Endothelial cell of umbilical vein (primary cell): Measurements from ENCODE around the gene DSC1. TPM values are rescaled to one million over a fixed set of nuclear protein-coding genes. Genes with fewer than 3 reads are reported as not detected.
"Not testable (repeated sequence)": the region's sequence is repeated elsewhere in the genome, so short reads cannot be mapped to it uniquely, and the experiment has no call there.

ENCODE experiments used
- BruUV-seq: library from RNA; stranded (reverse); fragments of 400-500 nt; replicated peaks from 2 replicates; lab custom pipeline; 2021; lab: Mats Ljungman, UMichigan
- CTCF ChIA-PET: fragments of 300-600, 350-600 bp; sonication (Branson Sonifier 250); formaldehyde crosslinking; loops from one replicate; lab custom pipeline; 2021; ENCODE audit warnings: antibody characterized with exemption, inconsistent platforms; lab: Charles Lee
- POLR2A ChIA-PET: fragments of 300-600, 350-600 bp; sonication (Branson Sonifier 250); formaldehyde crosslinking; loops from one replicate; lab custom pipeline; 2021; ENCODE audit warnings: antibody characterized with exemption, inconsistent platforms; lab: Charles Lee
- DNase-seq: peaks from one replicate; pipeline ENCODE4 v3.0.0-alpha.2; 2011; ENCODE audit warnings: low read depth, low spot score
- FAIRE-seq: peaks from 2 replicates; lab custom pipeline; 2011; peaks lifted over from hg19 to GRCh38; lab: Jason Lieb, UNC
- H2AFZ ChIP-seq: 2 replicates; pipeline ENCODE4 v1.6.0; 2012; ENCODE audit warnings: low read depth, low read length, control low read depth, inconsistent platforms
- H3K27ac ChIP-seq: 2 replicates; pipeline ENCODE4 v1.5.1; 2011; ENCODE audit warnings: low read depth, mild to moderate bottlenecking, control low read depth, low read length, moderate library complexity; ENCODE audit not compliant: insufficient read depth
- H3K27me3 ChIP-seq, 2 experiments: 2 replicates each; pipeline versions ENCODE4 v1.6.0 to v1.6.1; 2011; ENCODE audit warnings: low read length in 2 of 2, mixed read lengths in 1 of 2; ENCODE audit not compliant: control insufficient read depth in 2 of 2, insufficient read depth in 2 of 2
- H3K36me3 ChIP-seq, 2 experiments: 2 replicates in 1 of 2; 3 replicates in 1 of 2; pipeline ENCODE4 v1.5.1; 2011; ENCODE audit warnings: low read length in 2 of 2, mild to moderate bottlenecking in 1 of 2, moderate library complexity in 1 of 2; ENCODE audit not compliant: control insufficient read depth in 2 of 2, insufficient read depth in 2 of 2; ENCODE audit errors: extremely low read depth in 1 of 2
- H3K4me1 ChIP-seq: 3 replicates; pipeline ENCODE4 v1.5.1; 2011; ENCODE audit warnings: mild to moderate bottlenecking, low read length; ENCODE audit not compliant: control insufficient read depth, insufficient read depth; ENCODE audit errors: extremely low read depth
- H3K4me2 ChIP-seq: 2 replicates; pipeline ENCODE4 v1.6.1; 2011; ENCODE audit warnings: low read length, control low read depth, mixed read lengths; ENCODE audit not compliant: insufficient read depth
- H3K4me3 ChIP-seq, 3 experiments: fragments of 200-600 bp in 1 of 3; sonication (generic), shearing (Covaris generic) in 1 of 3; replicated peaks in 1 of 3; 2 replicates each; pipeline ENCODE4 v1.5.1; 2011 to 2016; ENCODE audit warnings: control low read depth in 3 of 3, low read length in 3 of 3, mild to moderate bottlenecking in 2 of 3, inconsistent platforms in 1 of 3, low read depth in 1 of 3, moderate library complexity in 1 of 3; ENCODE audit not compliant: insufficient read depth in 1 of 3
- H3K79me2 ChIP-seq: 2 replicates; pipeline ENCODE4 v1.6.0; 2012; ENCODE audit warnings: low read length, inconsistent platforms; ENCODE audit not compliant: control insufficient read depth, insufficient read depth
- H3K9ac ChIP-seq: replicated peaks from 2 replicates; pipeline ENCODE3; 2011; ENCODE audit warnings: low read length, control low read depth; ENCODE audit not compliant: insufficient read depth; ENCODE audit errors: extremely low read depth
- H3K9me1 ChIP-seq: replicated peaks from 3 replicates; pipeline ENCODE4 v1.6.0; 2011; ENCODE audit warnings: mild to moderate bottlenecking, low read length; ENCODE audit not compliant: control insufficient read depth, insufficient read depth; ENCODE audit errors: extremely low read depth
- H3K9me3 ChIP-seq: replicated peaks from 2 replicates; pipeline ENCODE4 v1.5.1; 2012; ENCODE audit warnings: low read length, inconsistent platforms; ENCODE audit not compliant: control insufficient read depth, insufficient read depth
- H4K20me1 ChIP-seq: replicated peaks from 2 replicates; pipeline ENCODE3; 2011; ENCODE audit warnings: mild to moderate bottlenecking, low read length; ENCODE audit not compliant: control insufficient read depth, insufficient read depth; ENCODE audit errors: extremely low read depth
- CTCF ChIP-seq, 2 donors: IDR thresholded peaks; 1 replicate in 1 of 2; 2 replicates in 1 of 2; pipeline ENCODE4 v1.5.1; 2011; ENCODE audit warnings: low read length in 2 of 2, mild to moderate bottlenecking in 2 of 2, moderate library complexity in 2 of 2, control low read depth in 1 of 2, inconsistent platforms in 1 of 2, low read depth in 1 of 2; ENCODE audit not compliant: insufficient read depth in 1 of 2; ENCODE audit errors: extremely low read depth in 1 of 2
- EZH2 ChIP-seq: IDR thresholded peaks from 2 replicates; pipeline ENCODE4 v1.6.1; 2012; ENCODE audit warnings: borderline replicate concordance, low read depth, mild to moderate bottlenecking, moderate library complexity, low read length, inconsistent platforms; ENCODE audit not compliant: severe bottlenecking
- FOS ChIP-seq: IDR thresholded peaks from 2 replicates; pipeline ENCODE4 v1.6.1; 2011; ENCODE audit warnings: mild to moderate bottlenecking, low read length, moderate library complexity, borderline replicate concordance; ENCODE audit not compliant: insufficient read depth
- GATA2 ChIP-seq: IDR thresholded peaks from 2 replicates; pipeline ENCODE4 v1.7.0; 2011; ENCODE audit warnings: low read depth, mild to moderate bottlenecking, moderate library complexity, mixed read lengths, low read length; ENCODE audit not compliant: insufficient read length, insufficient read depth
- JUN ChIP-seq: IDR thresholded peaks from 2 replicates; pipeline ENCODE4 v1.6.1; 2011; ENCODE audit warnings: borderline replicate concordance, low read depth; ENCODE audit not compliant: insufficient read length, insufficient read depth
- MYC ChIP-seq: IDR thresholded peaks from one replicate; pipeline ENCODE4 v1.6.1; 2011; ENCODE audit warnings: mild to moderate bottlenecking, low read depth, low read length
- POLR2A ChIP-seq: IDR thresholded peaks from 2 replicates; pipeline ENCODE4 v1.6.1; 2012; ENCODE audit warnings: low read depth, mild to moderate bottlenecking, control low read depth, low read length
- POLR2AphosphoS5 ChIP-seq: IDR thresholded peaks from 2 replicates; pipeline ENCODE4 v1.6.1; 2012; ENCODE audit warnings: low read depth, mild to moderate bottlenecking, control low read depth, low read length, moderate library complexity; ENCODE audit not compliant: insufficient read depth
- dilution Hi-C: fragments of 300-500 bp; cut with MboI; formaldehyde crosslinking; loops from one replicate; pipeline ENCODE4 v1.15.0; 2019; ENCODE audit warnings: low sequenced_read_pairs; ENCODE audit not compliant: extremely low pct_ligation_motif_present
- intact Hi-C: fragments of 100-400 bp; cut with micrococcal nuclease; formaldehyde crosslinking; loops from one replicate; pipeline ENCODE4 v1.10.0; 2022
- polyA plus RNA-seq, 4 experiments: library from polyadenylated mRNA; depleted of rRNA in 3 of 4; stranded (reverse) in 3 of 4; unstranded in 1 of 4; fragments of >200 nt; gene quantifications; 2 replicates each; pipeline versions ENCODE4 v1.2.1 to v1.2.3, GENCODE V29; 2011 to 2012; ENCODE audit warnings: missing spikeins in 1 of 4
- total RNA-seq: library from RNA; stranded (reverse); gene quantifications from 2 replicates; pipeline ENCODE4 v1.2.3, GENCODE V29; 2021
- TF ChIP-seq, protein P1 (sequence below): IDR thresholded peaks from 2 replicates; pipeline ENCODE4 v1.6.1; 2011; ENCODE audit not compliant: insufficient read depth, insufficient read length

The DSC1 gene
- total and polyA plus RNA-seq, 2 donors (not counting 3 experiments of a cell fraction or from before 2014, with no cell fraction given), result not detected

GRCh38 chr18:31125878-31126277 lies 36.8 kb downstream of the DSC1 start:
- TF ChIP-seq POLR2A (no peak), GATA2 (no peak), EZH2 (no peak), MYC (no peak), FOS (no peak), CTCF (IDR thresholded peaks at IDR 0.05; ENCODE audit: extremely low read depth in 1 of 2, insufficient read depth in 1 of 2, low read depth in 1 of 2, low read length in 2 of 2) (no peak), JUN (no peak), POLR2AphosphoS5 (no peak)
- TF ChIP-seq, protein P1, sequence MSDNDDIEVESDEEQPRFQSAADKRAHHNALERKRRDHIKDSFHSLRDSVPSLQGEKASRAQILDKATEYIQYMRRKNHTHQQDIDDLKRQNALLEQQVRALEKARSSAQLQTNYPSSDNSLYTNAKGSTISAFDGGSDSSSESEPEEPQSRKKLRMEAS, result no peak
- ChIA-PET CTCF (no interaction called here), POLR2A (no interaction called here)
- dilution Hi-C loops (no loop called here), intact Hi-C loops (no loop called here)
- no peak overlapping the region for H2AFZ ChIP-seq
- H3K27ac ChIP-seq, result no peak overlapping the region
- H3K4me3 ChIP-seq, result no peak overlapping the region
- no peaks in the 10 kb centered on the region for H3K4me1 ChIP-seq
- H3K9me1 ChIP-seq, result no peaks in the 10 kb centered on the region
- H3K9me3 ChIP-seq, result no peaks in the 10 kb centered on the region
- H3K9ac ChIP-seq, result no peak overlapping the region
- H3K36me3 ChIP-seq, result no peaks in the 10 kb centered on the region
- FAIRE-seq (no peak), DNase-seq (no peak)
- no peaks in the 10 kb centered on the region for H3K27me3 ChIP-seq
- no peaks in the 10 kb centered on the region for H4K20me1 ChIP-seq
- no peaks in the 10 kb centered on the region for H3K79me2 ChIP-seq
- no TSS peak for BruUV-seq
- H3K4me2 ChIP-seq, result no peak overlapping the region

DNA sequence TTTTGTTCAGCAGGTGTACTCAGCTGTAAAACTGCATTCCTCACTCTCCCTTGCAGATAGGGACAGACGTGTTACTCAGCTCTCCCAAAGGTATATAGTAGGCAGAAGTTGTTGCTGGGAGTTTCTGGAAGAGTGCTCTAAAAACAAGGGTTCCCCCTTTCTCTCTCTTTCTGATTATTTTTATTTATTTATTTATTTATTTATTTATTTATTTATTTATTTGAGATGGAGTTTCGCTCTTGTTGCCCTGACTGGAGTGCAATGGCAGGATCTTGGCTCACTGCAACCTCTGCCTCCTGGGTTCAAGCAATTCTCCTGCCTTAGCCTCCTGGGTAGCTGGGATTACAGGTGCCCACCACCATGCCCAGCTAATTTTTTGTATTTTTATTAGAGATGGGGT lies 39.5 kb downstream of the DSC1 start:
- H3K4me1 ChIP-seq, DNase-seq, POLR2A ChIA-PET, H3K9me1 ChIP-seq, dilution Hi-C loops, H3K27ac ChIP-seq, H3K4me3 ChIP-seq, CTCF ChIA-PET, H3K79me2 ChIP-seq, intact Hi-C loops, FAIRE-seq, H3K36me3 ChIP-seq, H3K9me3 ChIP-seq, H4K20me1 ChIP-seq, H3K27me3 ChIP-seq, H3K9ac ChIP-seq, BruUV-seq, H3K4me2 ChIP-seq, H2AFZ ChIP-seq: not testable (repeated sequence)
